Type B pancreatic cell (in vitro differentiated cells): ENCODE measurements around the gene MRPL57. TPM values are rescaled to one million over a fixed set of nuclear protein-coding genes. Genes with fewer than 3 reads are reported as not detected.
"Not testable (repeated sequence)": the region's sequence is repeated elsewhere in the genome, so short reads cannot be mapped to it uniquely, and the experiment has no call there.

Source experiments
- DNase-seq: peaks from one replicate; pipeline ENCODE4 v3.0.0; 2021; ENCODE audit warnings: mixed read lengths; ENCODE audit not compliant: unreplicated experiment; ENCODE audit errors: extremely low spot score
- H3K27ac Mint-ChIP-seq: 2 replicates; pipeline ENCODE4 v1.8.0; 2021; ENCODE audit warnings: mild to moderate bottlenecking, mixed read lengths
- H3K27me3 Mint-ChIP-seq: 2 replicates; pipeline ENCODE4 v1.8.0; 2021; ENCODE audit warnings: mixed read lengths
- H3K36me3 Mint-ChIP-seq: 2 replicates; pipeline ENCODE4 v1.8.0; 2021; ENCODE audit warnings: mixed read lengths
- H3K4me1 Mint-ChIP-seq: one replicate; pipeline ENCODE4 v1.8.0; 2021; ENCODE audit warnings: mixed read lengths; ENCODE audit not compliant: unreplicated experiment
- H3K4me3 Mint-ChIP-seq: 2 replicates; pipeline ENCODE4 v1.8.0; 2021; ENCODE audit warnings: mild to moderate bottlenecking, mixed read lengths
- H3K9me3 Mint-ChIP-seq: 2 replicates; pipeline ENCODE4 v1.8.0; 2021; ENCODE audit warnings: mixed read lengths
- CTCF ChIP-seq: fragments of 200-600 bp; sonication (generic); conservative IDR thresholded peaks from 2 replicates; pipeline ENCODE4 v1.5.0; 2021; ENCODE audit warnings: antibody characterized with exemption, mild to moderate bottlenecking
- total RNA-seq: library from RNA; stranded (reverse); gene quantifications from 2 replicates; pipeline ENCODE4 v1.2.1, GENCODE V29; 2021; ENCODE audit warnings: low replicate concordance

Gene MRPL57
- total RNA-seq, 1 donor from 2014 or later: 22.0 TPM

GRCh38 chr13:21219036-21219381, 42.6 kb downstream of the MRPL57 start:
- no peaks in the 10 kb centered on the region for H3K27me3 Mint-ChIP-seq
- peaks cover 12% of the 10 kb centered on the region for H3K9me3 Mint-ChIP-seq
- DNase-seq: no peak
- H3K36me3 Mint-ChIP-seq: peaks cover 3% of the 10 kb centered on the region
- no peak overlapping the region for H3K27ac Mint-ChIP-seq
- no peaks in the 10 kb centered on the region for H3K4me1 Mint-ChIP-seq
- no peak for TF ChIP-seq CTCF
- H3K4me3 Mint-ChIP-seq: no peak overlapping the region

GRCh38 chr13:21219716-21220115, 43.3 kb downstream of the MRPL57 start:
- not testable (repeated sequence) for H3K27me3 Mint-ChIP-seq, H3K4me1 Mint-ChIP-seq, H3K27ac Mint-ChIP-seq, H3K4me3 Mint-ChIP-seq, DNase-seq, H3K36me3 Mint-ChIP-seq
- H3K9me3 Mint-ChIP-seq: peaks cover 12% of the 10 kb centered on the region

- Mint-ChIP-seq H3K27ac (no peak overlapping the region), H3K9me3 (peaks cover 12% of the 10 kb centered on the region), H3K4me1 (no peaks in the 10 kb centered on the region), H3K27me3 (no peaks in the 10 kb centered on the region), H3K36me3 (peaks cover 3% of the 10 kb centered on the region), H3K4me3 (no peak overlapping the region)
- no peak for TF ChIP-seq CTCF
- no peak for DNase-seq
These were observed 44.8 kb downstream of the MRPL57 start for GRCh38 chr13:21221268-21221667.

GRCh38 chr13:21225082-21225481, 48.6 kb downstream of the MRPL57 start:
- no peak for TF ChIP-seq CTCF
- DNase-seq: no peak
- Mint-ChIP-seq H3K27ac (no peak overlapping the region), H3K27me3 (no peaks in the 10 kb centered on the region), H3K4me3 (no peak overlapping the region), H3K9me3 (peaks cover 12% of the 10 kb centered on the region), H3K36me3 (peaks cover 3% of the 10 kb centered on the region), H3K4me1 (no peaks in the 10 kb centered on the region)

GRCh38 chr13:21225841-21226581, 49.6 kb downstream of the MRPL57 start:
- Mint-ChIP-seq H3K4me3 (no peak overlapping the region), H3K27ac (no peak overlapping the region), H3K27me3 (no peaks in the 10 kb centered on the region), H3K9me3 (peaks cover 12% of the 10 kb centered on the region), H3K36me3 (peaks cover 3% of the 10 kb centered on the region), H3K4me1 (no peaks in the 10 kb centered on the region)
- DNase-seq: no peak
- TF ChIP-seq CTCF: no peak

GRCh38 chr13:21227917-21228316, 51.5 kb downstream of the MRPL57 start:
- DNase-seq: no peak
- H3K4me3 Mint-ChIP-seq: no peak overlapping the region
- no peaks in the 10 kb centered on the region for H3K27me3 Mint-ChIP-seq
- H3K9me3 Mint-ChIP-seq: no peaks in the 10 kb centered on the region
- H3K4me1 Mint-ChIP-seq: no peaks in the 10 kb centered on the region
- no peak for TF ChIP-seq CTCF
- H3K36me3 Mint-ChIP-seq: no peaks in the 10 kb centered on the region
- no peak overlapping the region for H3K27ac Mint-ChIP-seq

Other genes with a start within 250 kb of the MRPL57 start
- gene LATS2, start 115.1 kb upstream of the MRPL57 start, total RNA-seq: 14.6 and 17.8 TPM in 2 replicates
- 210 and 232 TPM in 2 replicates for gene SAP18, start 36.5 kb upstream of the MRPL57 start, total RNA-seq
- gene SKA3, start 106 bp upstream of the MRPL57 start, total RNA-seq: 7.6 and 20.5 TPM in 2 replicates